ENCODE measurements around the gene GPX4. TPM values are rescaled to one million over a fixed set of nuclear protein-coding genes. Genes with fewer than 3 reads are reported as not detected.

GPX4 gene, protein sequence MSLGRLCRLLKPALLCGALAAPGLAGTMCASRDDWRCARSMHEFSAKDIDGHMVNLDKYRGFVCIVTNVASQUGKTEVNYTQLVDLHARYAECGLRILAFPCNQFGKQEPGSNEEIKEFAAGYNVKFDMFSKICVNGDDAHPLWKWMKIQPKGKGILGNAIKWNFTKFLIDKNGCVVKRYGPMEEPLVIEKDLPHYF
- polyA plus RNA-seq (2013): 795 and 804 TPM in 2 replicates

DNA sequence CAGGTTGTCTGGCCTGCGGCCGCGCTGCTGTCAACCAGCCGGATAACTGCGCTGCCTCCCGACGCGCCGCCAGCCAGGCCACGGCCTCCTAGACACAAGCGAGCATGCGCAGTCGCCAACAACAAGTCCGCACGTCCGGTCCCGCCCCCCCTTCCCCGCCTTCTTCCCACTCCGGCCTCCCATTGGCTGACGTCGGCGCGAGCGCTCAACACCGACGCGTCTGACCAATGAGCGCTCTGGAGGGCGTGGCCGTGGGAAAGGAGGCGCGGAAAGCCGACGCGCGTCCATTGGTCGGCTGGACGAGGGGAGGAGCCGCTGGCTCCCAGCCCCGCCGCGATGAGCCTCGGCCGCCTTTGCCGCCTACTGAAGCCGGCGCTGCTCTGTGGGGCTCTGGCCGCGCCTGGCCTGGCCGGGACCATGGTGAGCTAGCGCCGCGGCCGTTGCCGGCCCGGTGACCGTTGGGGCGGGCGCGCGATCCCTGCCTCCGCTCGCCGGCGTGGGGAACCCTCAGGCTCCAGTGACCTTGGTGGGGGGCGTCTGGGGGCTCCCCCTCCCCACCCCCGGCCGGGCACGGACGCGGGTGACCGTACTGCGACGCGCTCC, at the start of gene GPX4:
Gene GPX4, plus strand, starts transcription at position 287 of the 603 bp plus-strand sequence. Its CDS starts 50 bp downstream, at position 337.
- no CpG with 5 or more reads among the region's 75 CpGs for WGBS (ENCODE audit: extremely low coverage, insufficient coverage, insufficient read length)
- Histone ChIP-seq H3K36me3 (ENCODE audit: control insufficient read depth in 1 of 2, insufficient read depth in 2 of 2, low read length in 2 of 2) (peaks cover 31% of the 10 kb centered on the region in 2 experiments), H3K27ac (ENCODE audit: low read depth, low read length) (peak within 1 kb of the TSS; percentile 95), H2BK12ac (ENCODE audit: low read length) (peak within 1 kb of the TSS; percentile 98), H3K23ac (ENCODE audit: low read length) (no peak within 1 kb of the TSS), H3K4me2 (ENCODE audit: low read length) (peak within 1 kb of the TSS; percentile 85), H4K91ac (ENCODE audit: low read depth, low read length) (peak within 1 kb of the TSS; percentile 87), H3K14ac (ENCODE audit: low read length) (peak within 1 kb of the TSS; percentile 97), H2AK5ac (ENCODE audit: low read length) (peak within 1 kb of the TSS; percentile 73), H2AFZ (ENCODE audit: insufficient read depth, low read length, poor library complexity) (peak within 1 kb of the TSS; percentile 62), H3K4me3 (ENCODE audit: low read depth, low read length) (peak within 1 kb of the TSS; percentile 88), H3K18ac (ENCODE audit: low read length) (peak within 1 kb of the TSS; percentile 93), H3K9me3 (ENCODE audit: insufficient read depth, low read depth, low read length) (no peaks in the 10 kb centered on the region), H3K4ac (ENCODE audit: low read depth, low read length) (peak within 1 kb of the TSS; percentile 80), H4K8ac (ENCODE audit: low read depth, low read length) (peak within 1 kb of the TSS; percentile 83), H2BK120ac (ENCODE audit: insufficient read depth, low read length, poor library complexity) (peak within 1 kb of the TSS; percentile 75), H3K79me2 (ENCODE audit: control insufficient read depth, insufficient read depth, low read length, poor library complexity) (peaks cover 9% of the 10 kb centered on the region), H4K12ac (ENCODE audit: low read depth, low read length) (peak within 1 kb of the TSS; percentile 86), H3K4me1 (ENCODE audit: control insufficient read depth in 1 of 2, insufficient read depth in 2 of 2, low read length in 2 of 2) (peaks cover 27 to 28% of the 10 kb centered on the region in 2 experiments), H3K79me1 (ENCODE audit: low read length) (peaks cover 28% of the 10 kb centered on the region), H2BK5ac (ENCODE audit: low read depth, low read length, poor library complexity) (peak within 1 kb of the TSS; percentile 95), H3K27me3 (ENCODE audit: insufficient read depth, low read length) (no peaks in the 10 kb centered on the region), H3K9ac (ENCODE audit: low read length) (peak within 1 kb of the TSS; percentile 91)
- DNase-seq: peak; percentile 100

DNA sequence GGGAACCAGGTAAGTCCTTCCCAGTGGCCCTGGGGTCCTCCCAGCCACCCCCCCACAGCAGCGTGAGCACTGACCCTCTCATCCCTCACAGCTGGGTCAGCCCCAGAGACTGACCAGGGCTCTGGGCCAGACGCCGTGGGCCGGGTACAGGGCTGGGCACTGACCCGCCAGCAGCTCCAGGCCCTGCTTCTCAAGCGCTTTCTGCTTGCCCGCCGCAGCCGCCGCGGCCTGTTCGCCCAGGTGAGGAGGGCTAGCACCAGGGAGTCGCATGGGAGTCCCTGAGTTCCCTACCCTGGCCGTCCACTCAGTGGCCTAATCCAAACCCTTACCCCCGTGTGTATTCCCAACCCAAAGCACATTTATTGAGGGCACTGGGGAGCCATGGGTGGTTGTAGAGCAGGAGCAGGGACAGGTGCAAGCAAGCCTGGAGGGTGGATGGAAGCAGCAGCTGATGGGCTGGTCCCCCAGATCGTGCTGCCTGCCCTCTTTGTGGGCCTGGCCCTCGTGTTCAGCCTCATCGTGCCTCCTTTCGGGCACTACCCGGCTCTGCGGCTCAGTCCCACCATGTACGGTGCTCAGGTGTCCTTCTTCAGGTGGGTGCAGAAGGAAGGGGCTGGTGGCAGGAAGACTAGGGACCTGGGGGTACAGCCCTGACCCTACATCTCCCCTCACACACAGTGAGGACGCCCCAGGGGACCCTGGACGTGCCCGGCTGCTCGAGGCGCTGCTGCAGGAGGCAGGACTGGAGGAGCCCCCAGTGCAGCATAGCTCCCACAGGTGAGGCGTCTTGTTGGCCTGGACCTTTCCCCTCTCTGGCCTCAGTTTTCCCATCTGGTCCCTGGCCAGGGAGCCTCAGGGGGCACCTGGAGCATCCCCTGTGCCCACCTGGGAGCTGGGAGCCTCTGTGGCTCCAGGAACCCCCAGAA, 49.4 kb upstream of the GPX4 start:
- H3K9me3 ChIP-seq (ENCODE audit: insufficient read depth, low read depth, low read length): peaks cover 38% of the 10 kb centered on the region
- H2BK5ac ChIP-seq (ENCODE audit: low read depth, low read length, poor library complexity): no peak overlapping the region
- H3K4me2 ChIP-seq (ENCODE audit: low read length): no peak overlapping the region
- H3K79me2 ChIP-seq (ENCODE audit: control insufficient read depth, insufficient read depth, low read length, poor library complexity): no peaks in the 10 kb centered on the region
- DNase-seq: no peak
- no peak overlapping the region for H3K14ac ChIP-seq (ENCODE audit: low read length)
- no peak overlapping the region for H2AFZ ChIP-seq (ENCODE audit: insufficient read depth, low read length, poor library complexity)
- H3K36me3 ChIP-seq (ENCODE audit: control insufficient read depth in 1 of 2, insufficient read depth in 2 of 2, low read length in 2 of 2): peaks cover 45 to 46% of the 10 kb centered on the region in 2 experiments
- no peaks in the 10 kb centered on the region for H3K79me1 ChIP-seq (ENCODE audit: low read length)
- H3K4me3 ChIP-seq (ENCODE audit: low read depth, low read length): no peak overlapping the region
- no peaks in the 10 kb centered on the region for H3K4me1 ChIP-seq (ENCODE audit: control insufficient read depth in 1 of 2, insufficient read depth in 2 of 2, low read length in 2 of 2)
- no peak overlapping the region for H3K4ac ChIP-seq (ENCODE audit: low read depth, low read length)
- H4K8ac ChIP-seq (ENCODE audit: low read depth, low read length): no peak overlapping the region
- no peak overlapping the region for H2BK12ac ChIP-seq (ENCODE audit: low read length)
- H3K23ac ChIP-seq (ENCODE audit: low read length): no peak overlapping the region
- H4K12ac ChIP-seq (ENCODE audit: low read depth, low read length): no peak overlapping the region
- H2BK120ac ChIP-seq (ENCODE audit: insufficient read depth, low read length, poor library complexity): no peak overlapping the region
- H3K27ac ChIP-seq (ENCODE audit: low read depth, low read length): no peak overlapping the region
- H3K18ac ChIP-seq (ENCODE audit: low read length): no peak overlapping the region
- H3K27me3 ChIP-seq (ENCODE audit: insufficient read depth, low read length): no peaks in the 10 kb centered on the region
- WGBS (ENCODE audit: extremely low coverage, insufficient coverage, insufficient read length): no CpG with 5 or more reads among the region's 28 CpGs
- no peak overlapping the region for H4K91ac ChIP-seq (ENCODE audit: low read depth, low read length)
- H2AK5ac ChIP-seq (ENCODE audit: low read length): no peak overlapping the region
- no peak overlapping the region for H3K9ac ChIP-seq (ENCODE audit: low read length)

DNA sequence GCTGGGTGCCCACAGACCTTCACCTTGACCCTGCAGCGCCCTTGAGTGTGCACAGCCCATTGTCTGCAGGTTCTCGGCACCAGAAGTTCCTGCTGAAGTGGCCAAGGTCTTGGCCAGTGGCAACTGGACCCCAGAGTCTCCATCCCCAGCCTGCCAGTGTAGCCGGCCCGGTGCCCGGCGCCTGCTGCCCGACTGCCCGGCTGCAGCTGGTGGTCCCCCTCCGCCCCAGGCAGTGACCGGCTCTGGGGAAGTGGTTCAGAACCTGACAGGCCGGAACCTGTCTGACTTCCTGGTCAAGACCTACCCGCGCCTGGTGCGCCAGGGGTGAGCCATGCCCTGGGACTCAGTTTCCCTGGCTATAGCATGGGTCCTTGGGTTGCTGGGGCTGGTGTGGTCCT, 48.8 kb upstream of the GPX4 start:
- no peaks in the 10 kb centered on the region for H3K79me2 ChIP-seq (ENCODE audit: control insufficient read depth, insufficient read depth, low read length, poor library complexity)
- no peaks in the 10 kb centered on the region for H3K27me3 ChIP-seq (ENCODE audit: insufficient read depth, low read length)
- no peaks in the 10 kb centered on the region for H3K79me1 ChIP-seq (ENCODE audit: low read length)
- no peak overlapping the region for H3K18ac ChIP-seq (ENCODE audit: low read length)
- no peak overlapping the region for H4K8ac ChIP-seq (ENCODE audit: low read depth, low read length)
- no peak overlapping the region for H3K14ac ChIP-seq (ENCODE audit: low read length)
- H3K4me1 ChIP-seq (ENCODE audit: control insufficient read depth in 1 of 2, insufficient read depth in 2 of 2, low read length in 2 of 2): no peaks in the 10 kb centered on the region
- WGBS (ENCODE audit: extremely low coverage, insufficient coverage, insufficient read length): no CpG with 5 or more reads among the region's 14 CpGs
- no peak overlapping the region for H3K4me3 ChIP-seq (ENCODE audit: low read depth, low read length)
- H2BK120ac ChIP-seq (ENCODE audit: insufficient read depth, low read length, poor library complexity): no peak overlapping the region
- no peak overlapping the region for H3K9ac ChIP-seq (ENCODE audit: low read length)
- no peak overlapping the region for H2BK5ac ChIP-seq (ENCODE audit: low read depth, low read length, poor library complexity)
- no peak overlapping the region for H3K4ac ChIP-seq (ENCODE audit: low read depth, low read length)
- no peak overlapping the region for H3K27ac ChIP-seq (ENCODE audit: low read depth, low read length)
- H4K12ac ChIP-seq (ENCODE audit: low read depth, low read length): no peak overlapping the region
- H3K9me3 ChIP-seq (ENCODE audit: insufficient read depth, low read depth, low read length): peaks cover 38% of the 10 kb centered on the region
- H3K23ac ChIP-seq (ENCODE audit: low read length): no peak overlapping the region
- H4K91ac ChIP-seq (ENCODE audit: low read depth, low read length): no peak overlapping the region
- H3K4me2 ChIP-seq (ENCODE audit: low read length): no peak overlapping the region
- no peak overlapping the region for H2AFZ ChIP-seq (ENCODE audit: insufficient read depth, low read length, poor library complexity)
- DNase-seq: no peak
- H3K36me3 ChIP-seq (ENCODE audit: control insufficient read depth in 1 of 2, insufficient read depth in 2 of 2, low read length in 2 of 2): peaks cover 45 to 46% of the 10 kb centered on the region in 2 experiments
- H2AK5ac ChIP-seq (ENCODE audit: low read length): no peak overlapping the region
- no peak overlapping the region for H2BK12ac ChIP-seq (ENCODE audit: low read length)

DNA sequence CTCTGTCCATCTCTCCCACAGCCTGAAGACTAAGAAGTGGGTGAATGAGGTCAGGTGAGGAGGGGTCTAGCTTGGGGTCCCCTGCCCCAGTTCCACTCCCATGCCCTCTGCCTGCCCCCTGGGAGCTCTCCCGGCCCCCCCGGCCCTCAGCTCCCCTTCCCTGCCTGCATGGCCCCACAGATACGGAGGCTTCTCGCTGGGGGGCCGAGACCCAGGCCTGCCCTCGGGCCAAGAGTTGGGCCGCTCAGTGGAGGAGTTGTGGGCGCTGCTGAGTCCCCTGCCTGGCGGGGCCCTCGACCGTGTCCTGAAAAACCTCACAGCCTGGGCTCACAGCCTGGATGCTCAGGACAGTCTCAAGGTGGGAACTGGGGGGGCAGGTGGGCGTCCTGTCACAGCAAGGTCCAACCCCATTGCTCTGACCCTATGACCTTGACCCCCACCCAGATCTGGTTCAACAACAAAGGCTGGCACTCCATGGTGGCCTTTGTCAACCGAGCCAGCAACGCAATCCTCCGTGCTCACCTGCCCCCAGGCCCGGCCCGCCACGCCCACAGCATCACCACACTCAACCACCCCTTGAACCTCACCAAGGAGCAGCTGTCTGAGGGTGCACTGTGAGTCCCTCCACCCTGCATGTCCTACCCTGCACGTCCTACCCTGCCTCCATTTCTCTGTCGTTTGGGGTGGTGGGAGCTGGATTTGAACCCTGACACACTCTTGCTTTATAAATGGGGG, 47.7 kb upstream of the GPX4 start:
- H3K36me3 ChIP-seq (ENCODE audit: control insufficient read depth in 1 of 2, insufficient read depth in 2 of 2, low read length in 2 of 2): peaks cover 42 to 46% of the 10 kb centered on the region in 2 experiments
- no peak overlapping the region for H3K9ac ChIP-seq (ENCODE audit: low read length)
- H4K8ac ChIP-seq (ENCODE audit: low read depth, low read length): no peak overlapping the region
- no peak overlapping the region for H2BK120ac ChIP-seq (ENCODE audit: insufficient read depth, low read length, poor library complexity)
- H3K4me2 ChIP-seq (ENCODE audit: low read length): no peak overlapping the region
- no peak overlapping the region for H3K4me3 ChIP-seq (ENCODE audit: low read depth, low read length)
- H3K14ac ChIP-seq (ENCODE audit: low read length): no peak overlapping the region
- no peak overlapping the region for H2BK5ac ChIP-seq (ENCODE audit: low read depth, low read length, poor library complexity)
- no peaks in the 10 kb centered on the region for H3K79me2 ChIP-seq (ENCODE audit: control insufficient read depth, insufficient read depth, low read length, poor library complexity)
- H2BK12ac ChIP-seq (ENCODE audit: low read length): no peak overlapping the region
- no peaks in the 10 kb centered on the region for H3K79me1 ChIP-seq (ENCODE audit: low read length)
- H3K9me3 ChIP-seq (ENCODE audit: insufficient read depth, low read depth, low read length): peaks cover 35% of the 10 kb centered on the region
- no peak overlapping the region for H3K27ac ChIP-seq (ENCODE audit: low read depth, low read length)
- no peak overlapping the region for H3K18ac ChIP-seq (ENCODE audit: low read length)
- H2AK5ac ChIP-seq (ENCODE audit: low read length): no peak overlapping the region
- no peak overlapping the region for H3K23ac ChIP-seq (ENCODE audit: low read length)
- no peak overlapping the region for H2AFZ ChIP-seq (ENCODE audit: insufficient read depth, low read length, poor library complexity)
- no peak overlapping the region for H4K12ac ChIP-seq (ENCODE audit: low read depth, low read length)
- no peaks in the 10 kb centered on the region for H3K4me1 ChIP-seq (ENCODE audit: control insufficient read depth in 1 of 2, insufficient read depth in 2 of 2, low read length in 2 of 2)
- no peak for DNase-seq
- no peak overlapping the region for H3K4ac ChIP-seq (ENCODE audit: low read depth, low read length)
- H3K27me3 ChIP-seq (ENCODE audit: insufficient read depth, low read length): no peaks in the 10 kb centered on the region
- WGBS (ENCODE audit: extremely low coverage, insufficient coverage, insufficient read length): no CpG with 5 or more reads among the region's 20 CpGs
- H4K91ac ChIP-seq (ENCODE audit: low read depth, low read length): no peak overlapping the region
